Measurements from ENCODE around the gene PGPEP1.
"Not testable (repeated sequence)": the region's sequence is repeated elsewhere in the genome, so short reads cannot be mapped to it uniquely, and the experiment has no call there.

Gene PGPEP1

GRCh38 chr19:18364826-18365528 lies 24.6 kb downstream of the PGPEP1 start:
- DNase-seq = peak; percentile 75

GRCh38 chr19:18366021-18366435 lies 25.6 kb downstream of the PGPEP1 start:
- DNase-seq = no peak

GRCh38 chr19:18368504-18369222 lies 28.3 kb downstream of the PGPEP1 start:
- DNase-seq = no peak

GRCh38 chr19:18373407-18373891 lies 33.1 kb downstream of the PGPEP1 start:
- no peak for DNase-seq

- no peak for DNase-seq
These were observed 33.7 kb downstream of the PGPEP1 start for GRCh38 chr19:18373892-18374629.

DNA sequence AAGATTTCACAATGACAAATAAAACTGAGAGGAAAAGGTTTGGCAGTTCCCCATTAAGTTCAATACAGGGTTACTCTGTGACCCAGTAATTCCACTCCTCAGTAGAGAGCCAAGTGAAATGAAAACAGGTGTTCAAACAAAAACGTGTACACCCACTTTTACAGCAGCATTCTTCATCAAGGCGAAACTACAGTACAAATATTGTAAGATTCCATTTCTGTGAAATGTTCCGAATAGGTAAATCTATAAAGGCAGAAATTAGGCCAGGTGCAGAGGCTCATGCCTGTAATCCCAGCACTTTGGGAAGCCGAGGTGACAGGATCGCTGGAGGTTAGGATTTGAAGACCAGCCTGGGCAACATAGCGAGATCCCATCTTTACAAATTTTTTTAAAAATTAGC lies 36.6 kb downstream of the PGPEP1 start:
- DNase-seq = no peak

- DNase-seq = no peak
These were observed 39.7 kb downstream of the PGPEP1 start for GRCh38 chr19:18379803-18380747.

DNA sequence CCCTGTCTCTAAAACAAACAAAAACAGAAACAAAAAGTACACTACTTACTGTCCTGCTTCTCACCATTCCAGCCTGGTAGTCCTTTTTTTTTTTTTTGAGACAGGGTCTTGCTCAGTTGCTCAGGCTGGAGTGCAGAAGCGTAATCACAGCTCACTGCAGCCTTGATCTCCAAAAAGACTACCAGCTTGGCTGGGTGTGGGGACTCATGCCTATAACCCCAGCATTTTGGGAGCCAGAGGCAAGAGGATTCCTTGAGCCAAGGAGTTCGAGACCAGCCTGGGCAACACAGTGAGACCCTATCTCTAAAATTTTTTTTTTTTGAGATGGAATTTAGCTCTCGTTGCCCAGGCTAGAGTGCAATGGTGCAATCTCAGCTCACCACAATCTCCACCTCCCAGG lies 40.4 kb downstream of the PGPEP1 start:
- DNase-seq = no peak

- DNase-seq = not testable (repeated sequence)
These were observed 43.2 kb downstream of the PGPEP1 start for GRCh38 chr19:18383622-18384021.

- DNase-seq = no peak
These were observed 44.4 kb downstream of the PGPEP1 start for GRCh38 chr19:18384775-18385174.

DNA sequence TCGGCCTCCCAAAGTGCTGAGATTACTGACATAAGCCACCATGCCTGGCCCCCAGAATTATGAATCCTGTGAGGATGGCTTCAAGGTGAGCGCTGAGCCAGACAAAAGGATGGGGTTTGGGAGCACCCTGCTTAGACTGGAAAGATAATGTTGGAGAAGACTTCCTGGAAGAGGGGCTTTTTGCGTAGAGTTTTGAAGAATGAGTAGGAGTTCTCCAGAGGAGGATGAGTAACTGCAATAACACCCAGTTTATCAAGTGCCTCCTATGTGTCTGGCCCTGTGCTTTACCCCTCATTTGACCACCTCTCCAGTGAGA lies 44.9 kb downstream of the PGPEP1 start:
- no peak for DNase-seq

DNA sequence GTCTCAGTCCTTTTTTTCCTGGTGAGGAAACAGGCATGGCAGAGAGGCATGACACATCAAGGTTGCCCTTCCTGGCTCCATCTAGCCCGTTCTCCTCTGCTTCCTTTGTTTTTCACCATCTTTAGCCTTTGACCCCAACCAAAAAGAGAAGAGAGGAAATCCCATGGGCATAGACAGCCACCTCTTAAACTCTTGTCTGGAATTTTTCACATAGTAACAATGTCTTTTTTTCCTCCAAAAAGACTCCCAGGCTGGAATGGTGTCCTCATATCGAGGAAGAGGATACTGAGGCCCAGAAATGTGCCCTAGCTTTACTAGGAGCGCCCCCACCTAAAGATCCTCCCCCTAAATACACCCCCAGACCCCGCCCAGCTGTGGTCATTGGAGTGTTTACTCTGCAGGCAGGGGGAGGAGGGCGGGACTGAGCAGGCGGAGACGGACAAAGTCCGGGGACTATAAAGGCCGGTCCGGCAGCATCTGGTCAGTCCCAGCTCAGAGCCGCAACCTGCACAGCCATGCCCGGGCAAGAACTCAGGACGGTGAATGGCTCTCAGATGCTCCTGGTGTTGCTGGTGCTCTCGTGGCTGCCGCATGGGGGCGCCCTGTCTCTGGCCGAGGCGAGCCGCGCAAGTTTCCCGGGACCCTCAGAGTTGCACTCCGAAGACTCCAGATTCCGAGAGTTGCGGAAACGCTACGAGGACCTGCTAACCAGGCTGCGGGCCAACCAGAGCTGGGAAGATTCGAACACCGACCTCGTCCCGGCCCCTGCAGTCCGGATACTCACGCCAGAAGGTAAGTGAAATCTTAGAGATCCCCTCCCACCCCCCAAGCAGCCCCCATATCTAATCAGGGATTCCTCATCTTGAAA lies 45.5 kb downstream of the PGPEP1 start, which contains the start of gene GDF15:
Gene GDF15, plus strand, starts transcription at position 484 of the 868 bp plus-strand sequence. Its CDS starts 32 bp downstream, at position 516.
- no peak for DNase-seq

GRCh38 chr19:18386543-18387271 lies 46.3 kb downstream of the PGPEP1 start:
- no peak for DNase-seq

- DNase-seq = no peak
These were observed 47.9 kb downstream of the PGPEP1 start for GRCh38 chr19:18388100-18388959.

DNA sequence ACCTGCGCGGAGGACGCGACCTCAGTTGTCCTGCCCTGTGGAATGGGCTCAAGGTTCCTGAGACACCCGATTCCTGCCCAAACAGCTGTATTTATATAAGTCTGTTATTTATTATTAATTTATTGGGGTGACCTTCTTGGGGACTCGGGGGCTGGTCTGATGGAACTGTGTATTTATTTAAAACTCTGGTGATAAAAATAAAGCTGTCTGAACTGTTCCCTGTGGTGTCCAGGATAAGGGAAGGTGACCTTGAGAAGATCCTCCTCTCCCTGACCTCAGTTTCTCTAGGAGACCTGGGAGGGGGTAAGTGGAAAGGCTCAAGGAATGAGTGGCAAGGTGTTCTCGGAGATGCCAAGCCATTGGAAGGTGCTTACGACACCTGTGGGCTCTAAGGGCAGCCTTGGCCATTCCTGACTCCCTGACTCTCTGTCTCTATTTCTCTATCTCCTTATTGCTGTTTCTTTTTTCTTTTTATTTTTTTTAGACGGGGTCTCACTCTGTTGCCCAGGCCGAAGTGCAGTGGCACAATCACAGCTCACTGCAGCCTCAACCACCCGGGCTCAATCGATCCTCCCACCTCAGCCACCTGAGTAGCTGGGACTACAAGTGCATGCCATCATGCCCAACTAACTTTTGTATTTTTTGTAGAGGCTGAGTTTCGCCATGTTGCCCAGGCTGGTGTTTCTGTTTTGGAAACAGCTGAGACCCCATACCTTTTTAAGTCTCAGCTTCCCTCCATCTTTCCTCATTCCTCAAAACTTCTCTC lies 48.7 kb downstream of the PGPEP1 start:
- DNase-seq = no peak

GRCh38 chr19:18389726-18390064 lies 49.3 kb downstream of the PGPEP1 start:
- no peak for DNase-seq

- peak; percentile 78 for DNase-seq
These were observed 49.9 kb downstream of the PGPEP1 start for GRCh38 chr19:18390065-18390907.

DNA sequence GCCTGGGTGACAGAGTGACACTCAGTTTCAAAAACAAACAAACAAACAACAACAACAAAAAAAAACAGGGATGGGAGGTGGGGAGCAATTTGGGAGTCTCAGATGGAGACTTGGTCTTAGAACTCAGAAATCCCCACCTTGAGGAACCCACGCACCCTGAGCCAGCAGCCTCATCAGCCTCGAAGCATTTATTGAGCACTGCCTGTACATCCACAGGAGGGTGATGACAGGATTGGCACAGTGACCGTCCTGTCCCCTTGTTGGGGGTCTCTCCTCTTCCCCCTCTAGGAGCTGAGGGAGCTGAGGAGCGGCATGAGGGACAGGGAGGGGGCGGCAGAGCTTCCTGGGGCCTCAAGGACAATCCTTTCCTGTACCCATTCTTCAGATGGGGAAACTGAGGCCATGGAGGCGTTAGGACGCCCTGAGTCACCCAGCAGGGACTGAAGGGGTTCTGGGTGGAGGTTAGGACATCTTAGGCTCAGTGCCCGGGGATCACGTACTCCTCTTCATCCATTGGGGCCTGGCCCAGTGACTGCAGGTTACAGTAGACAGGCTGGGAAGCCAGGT lies 51.2 kb downstream of the PGPEP1 start:
- DNase-seq = no peak

Data from DMS 273 treated with DMSO at 0.1 percent for 48 hours (cell line).